SU-DHL-6 (cell line): ENCODE measurements around the gene TMEM185A.

Experiments
- EZH2phosphoT487 ChIP-seq: fragments of 200-600 bp; sonication (generic), shearing (Covaris generic); conservative IDR thresholded peaks from 2 replicates; pipeline ENCODE4 v1.6.1; 2018; ENCODE audit warnings: mild to moderate bottlenecking, antibody characterized with exemption, low read length, moderate library complexity, mixed read lengths
- TF ChIP-seq, protein P1 (sequence below): fragments of 200-600 bp; sonication (generic); IDR thresholded peaks from one replicate; pipeline ENCODE4 v1.5.1; 2017; ENCODE audit warnings: antibody characterized with exemption, mild to moderate bottlenecking, low read length, moderate library complexity; ENCODE audit not compliant: insufficient read depth, poor library complexity, severe bottlenecking

DNA sequence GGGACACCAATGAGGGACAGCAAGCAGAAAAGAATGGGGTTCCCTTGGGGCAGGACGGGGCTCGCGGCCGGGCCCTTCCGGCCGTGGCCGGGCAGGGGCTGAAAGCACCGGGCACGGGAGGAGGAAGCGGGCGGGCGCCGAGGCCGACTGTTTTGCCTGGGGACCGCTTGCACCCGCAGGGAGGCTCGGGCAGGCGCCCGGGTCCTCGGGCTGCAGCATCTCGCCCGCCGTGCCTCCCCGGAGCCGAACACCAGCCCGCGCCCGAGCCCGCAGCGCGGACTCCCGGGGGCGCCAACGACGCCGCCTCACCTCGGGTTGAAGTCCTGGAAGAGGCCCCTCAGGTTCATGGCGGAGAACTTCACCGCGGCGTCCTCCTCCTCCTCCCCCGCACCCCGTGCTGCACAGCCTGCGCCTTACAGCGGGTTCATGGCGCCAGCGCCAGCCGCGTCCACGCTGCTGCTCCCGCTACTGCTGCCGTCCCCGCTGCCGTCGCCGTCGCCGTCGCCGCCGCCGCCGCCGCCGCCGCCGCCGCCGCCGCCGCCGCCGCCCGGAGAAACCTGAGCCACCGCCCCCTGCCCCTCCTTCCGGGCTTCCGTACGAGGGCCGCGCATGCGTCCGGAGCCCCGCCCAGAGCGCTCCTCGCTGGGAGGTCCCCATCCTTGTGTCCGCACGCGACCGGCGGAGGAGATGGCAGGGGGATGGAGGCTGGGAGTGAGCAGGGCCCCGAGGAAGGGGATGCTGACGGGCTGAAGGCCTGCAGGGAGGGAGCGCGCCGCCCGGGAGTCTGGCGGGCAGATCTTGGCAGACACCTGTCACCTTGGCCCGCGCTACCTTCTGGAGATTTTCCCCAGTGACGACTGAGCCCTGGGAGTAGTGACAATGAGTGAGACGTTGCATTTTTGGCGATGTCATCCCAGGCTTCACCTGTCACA, at the start of gene TMEM185A:
- TF ChIP-seq, protein P1, sequence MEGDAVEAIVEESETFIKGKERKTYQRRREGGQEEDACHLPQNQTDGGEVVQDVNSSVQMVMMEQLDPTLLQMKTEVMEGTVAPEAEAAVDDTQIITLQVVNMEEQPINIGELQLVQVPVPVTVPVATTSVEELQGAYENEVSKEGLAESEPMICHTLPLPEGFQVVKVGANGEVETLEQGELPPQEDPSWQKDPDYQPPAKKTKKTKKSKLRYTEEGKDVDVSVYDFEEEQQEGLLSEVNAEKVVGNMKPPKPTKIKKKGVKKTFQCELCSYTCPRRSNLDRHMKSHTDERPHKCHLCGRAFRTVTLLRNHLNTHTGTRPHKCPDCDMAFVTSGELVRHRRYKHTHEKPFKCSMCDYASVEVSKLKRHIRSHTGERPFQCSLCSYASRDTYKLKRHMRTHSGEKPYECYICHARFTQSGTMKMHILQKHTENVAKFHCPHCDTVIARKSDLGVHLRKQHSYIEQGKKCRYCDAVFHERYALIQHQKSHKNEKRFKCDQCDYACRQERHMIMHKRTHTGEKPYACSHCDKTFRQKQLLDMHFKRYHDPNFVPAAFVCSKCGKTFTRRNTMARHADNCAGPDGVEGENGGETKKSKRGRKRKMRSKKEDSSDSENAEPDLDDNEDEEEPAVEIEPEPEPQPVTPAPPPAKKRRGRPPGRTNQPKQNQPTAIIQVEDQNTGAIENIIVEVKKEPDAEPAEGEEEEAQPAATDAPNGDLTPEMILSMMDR, result no peak
- no peak for TF ChIP-seq EZH2phosphoT487
